ENCODE measurements around the gene ETNK1. TPM values are rescaled to one million over a fixed set of nuclear protein-coding genes. Genes with fewer than 3 reads are reported as not detected.
"Not testable (repeated sequence)": the region's sequence is repeated elsewhere in the genome, so short reads cannot be mapped to it uniquely, and the experiment has no call there.

The ETNK1 gene
- total RNA-seq, 2 experiments from 2014 or later: 54.9 to 55.2 TPM

- no peak overlapping the region for H3K4me3 Mint-ChIP-seq
- no peak for TF ChIP-seq CTCF (IDR thresholded peaks at IDR 0.05)
- intact Hi-C loops (cut with micrococcal nuclease): no loop called here
- no peak overlapping the region for H3K27ac Mint-ChIP-seq
- DNase-seq (no peak), ATAC-seq (no peak)
- no peaks in the 10 kb centered on the region for H3K9me3 Mint-ChIP-seq
- no peaks in the 10 kb centered on the region for H3K36me3 Mint-ChIP-seq (ENCODE audit: low read depth)
- ChIA-PET CTCF (no interaction called here), POLR2A (no interaction called here)
- peaks cover 1% of the 10 kb centered on the region for H3K27me3 Mint-ChIP-seq
- no peaks in the 10 kb centered on the region for H3K4me1 Mint-ChIP-seq (ENCODE audit: low read depth)
These were observed 46.6 kb upstream of the ETNK1 start for GRCh38 chr12:22578328-22578727.

GRCh38 chr12:22588817-22589216 is 36.2 kb upstream of the ETNK1 start:
- no peak for TF ChIP-seq CTCF (IDR thresholded peaks at IDR 0.05)
- ChIA-PET CTCF (no interaction called here), POLR2A (interaction anchor here (0.6 kb wide), 1 partner anchor 14 kb away, joined by 3 read pairs; no protein-coding TSS in a partner anchor)
- no peaks in the 10 kb centered on the region for H3K4me1 Mint-ChIP-seq (ENCODE audit: low read depth)
- no peak overlapping the region for H3K27ac Mint-ChIP-seq
- H3K4me3 Mint-ChIP-seq: no peak overlapping the region
- intact Hi-C loops (cut with micrococcal nuclease): no loop called here
- H3K9me3 Mint-ChIP-seq: no peaks in the 10 kb centered on the region
- no peaks in the 10 kb centered on the region for H3K36me3 Mint-ChIP-seq (ENCODE audit: low read depth)
- no peak for DNase-seq
- peaks cover 3% of the 10 kb centered on the region for H3K27me3 Mint-ChIP-seq
- no peak for ATAC-seq

GRCh38 chr12:22593864-22594263 is 31.1 kb upstream of the ETNK1 start:
- no peak overlapping the region for H3K27ac Mint-ChIP-seq
- DNase-seq: no peak
- CTCF ChIA-PET: interaction anchor here (0.9 to 1.3 kb wide), 2 partner anchors 9 to 49 kb away, joined by 3 read pairs; no protein-coding TSS in a partner anchor
- peaks cover 6% of the 10 kb centered on the region for H3K4me1 Mint-ChIP-seq (ENCODE audit: low read depth)
- H3K36me3 Mint-ChIP-seq (ENCODE audit: low read depth): no peaks in the 10 kb centered on the region
- no peak for TF ChIP-seq CTCF (IDR thresholded peaks at IDR 0.05)
- intact Hi-C loops (cut with micrococcal nuclease): no loop called here
- no peaks in the 10 kb centered on the region for H3K9me3 Mint-ChIP-seq
- POLR2A ChIA-PET: no interaction called here
- H3K27me3 Mint-ChIP-seq: no peaks in the 10 kb centered on the region
- H3K4me3 Mint-ChIP-seq: no peak overlapping the region
- no peak for ATAC-seq

GRCh38 chr12:22597539-22597938 is 27.4 kb upstream of the ETNK1 start:
- CTCF ChIA-PET: not testable (repeated sequence)

GRCh38 chr12:22598141-22598762 is 26.7 kb upstream of the ETNK1 start:
- H3K4me3 Mint-ChIP-seq: no peak overlapping the region
- no peaks in the 10 kb centered on the region for H3K36me3 Mint-ChIP-seq (ENCODE audit: low read depth)
- H3K9me3 Mint-ChIP-seq: no peaks in the 10 kb centered on the region
- TF ChIP-seq CTCF (IDR thresholded peaks at IDR 0.05): no peak
- ATAC-seq (no peak), DNase-seq (no peak)
- H3K4me1 Mint-ChIP-seq (ENCODE audit: low read depth): peaks cover 6% of the 10 kb centered on the region
- H3K27ac Mint-ChIP-seq: no peak overlapping the region
- intact Hi-C loops (cut with micrococcal nuclease): no loop called here
- H3K27me3 Mint-ChIP-seq: peaks cover 4% of the 10 kb centered on the region
- ChIA-PET POLR2A (no interaction called here), CTCF (no interaction called here)

More at GRCh38 chr12:22597539-22597938, 27.4 kb upstream of the ETNK1 start:
- H3K9me3 Mint-ChIP-seq; H3K27me3 Mint-ChIP-seq; DNase-seq; POLR2A ChIA-PET; H3K36me3 Mint-ChIP-seq (ENCODE audit: low read depth); H3K27ac Mint-ChIP-seq; H3K4me3 Mint-ChIP-seq; intact Hi-C loops (cut with micrococcal nuclease); ATAC-seq; H3K4me1 Mint-ChIP-seq (ENCODE audit: low read depth): not testable (repeated sequence)
